Heart left ventricle (tissue), 16 donors: Measurements from ENCODE around the gene CHST11. TPM values are rescaled to one million over a fixed set of nuclear protein-coding genes. Genes with fewer than 3 reads are reported as not detected.

Source experiments
- ATAC-seq, 4 donors: fragments of 200-7000 bp; cut with Tn5 transposase; one replicate each; pipeline ENCODE4 v1.9.1; 2020 to 2022; ENCODE audit warnings: moderate library complexity in 4 of 4, mild to moderate bottlenecking in 3 of 4, moderate number of reproducible peaks in 1 of 4
- DNase-seq, 5 donors: peaks; one replicate each; pipeline ENCODE4 v3.0.0-alpha.2; 2020
- H3K27ac ChIP-seq, 12 donors: fragments of 200-600 bp; sonication (generic) in 4 of 12; one replicate each; pipeline versions ENCODE4 v1.5.0 to v1.8.0; 2016 to 2022; ENCODE audit warnings: mild to moderate bottlenecking in 2 of 12
- H3K27me3 ChIP-seq, 9 donors: fragments of 200-600 bp; sonication (generic) in 2 of 9; one replicate each; pipeline versions ENCODE4 v1.5.1 to v1.8.0; 2016 to 2022; ENCODE audit warnings: mild to moderate bottlenecking in 3 of 9
- H3K36me3 ChIP-seq, 9 donors: fragments of 200-600 bp; sonication (generic) in 2 of 9; one replicate each; pipeline versions ENCODE4 v1.5.0 to v1.8.0; 2018 to 2022; ENCODE audit warnings: mild to moderate bottlenecking in 2 of 9
- H3K4me1 ChIP-seq, 12 donors: fragments of 200-600 bp; sonication (generic) in 4 of 12; one replicate each; pipeline versions ENCODE4 v1.5.0 to v1.8.0; 2016 to 2022; ENCODE audit warnings: mild to moderate bottlenecking in 3 of 12
- H3K4me3 ChIP-seq, 12 donors: fragments of 200-600 bp; sonication (generic) in 4 of 12; one replicate each; pipeline versions ENCODE4 v1.5.0 to v1.8.0; 2017 to 2022; ENCODE audit warnings: mild to moderate bottlenecking in 9 of 12, moderate library complexity in 4 of 12
- H3K9me3 ChIP-seq, 12 donors: fragments of 200-600 bp; sonication (generic) in 4 of 12; one replicate each; pipeline versions ENCODE4 v1.5.0 to v1.8.0; 2016 to 2022; ENCODE audit warnings: mild to moderate bottlenecking in 1 of 12
- CTCF ChIP-seq, 12 donors: fragments of 200-600 bp; sonication (generic) in 4 of 12; IDR thresholded peaks; one replicate each; pipeline versions ENCODE4 v1.5.0 to v1.8.0; 2018 to 2022; ENCODE audit warnings: antibody characterized with exemption in 12 of 12, mild to moderate bottlenecking in 5 of 12
- POLR2A ChIP-seq, 2 donors: fragments of 450-650 bp; IDR thresholded peaks; one replicate each; pipeline ENCODE4 v1.6.1; 2017; ENCODE audit warnings: antibody characterized with exemption in 2 of 2, mild to moderate bottlenecking in 2 of 2, moderate library complexity in 2 of 2
- WGBS, 4 donors: extraction: QIAGEN DNeasy Blood & Tissue Kit in 2 of 4; methylation state at CpG; one replicate each; pipeline versions ENCODE4 v1.1.5 to v1.1.7; 2013 to 2018; 5-methylcytosine and 5-hydroxymethylcytosine counted together
- intact Hi-C, 10 donors: fragments of 100-400 bp; cut with DNase I; formaldehyde crosslinking; loops; one replicate each; pipeline versions ENCODE4 v1.11.1 to v1.14.2; 2022
- polyA plus RNA-seq, 2 donors: library from polyadenylated mRNA; stranded (reverse); fragments of 200-250 nt; gene quantifications; one replicate each; pipeline ENCODE4 v1.2.3, GENCODE V29; 2013
- total RNA-seq, 9 donors: library from RNA; depleted of rRNA in 2 of 9; stranded (reverse); fragments of >200 nt in 2 of 9; fragmentation: NEBNext Ultra II Directional in 3 of 9; extraction: Animal tissue kit (Norgen Biotek cat#: 25700) in 3 of 9; gene quantifications; one replicate each; pipeline versions ENCODE4 v1.1.0 to v1.2.4, GENCODE V29; 2016 to 2023
- donor health status: ischemic (EF 13 %, LVEDD 7.1; RV severe dilation, severe dysfunction).
- donor health status: healthy with polysubstance abuse.
- donor health status: DM: no; HTN: yes; CAD: no.
- donor health status: DM: no; HTN: no; CAD: no.
- donor health status: ischemic (EF 25% LVEDD 6.9; RV normal size, moderate dysfunction).
- donor health status: ischemic (EF 25% LVEDD 5.7; RV mildly dilated, moderate dysfunction).
- donor health status: healthy.
- donor health status: DM: yes; HTN: yes; CAD: no.
- donor health status: ischemic (EF 35%, LVEDD 5.7; RV mildly dilated, moderate dysfunction).
- donor health status: nonischemic (EF 11% LVEDD 7.7; RV severe dilation, severe dysfunction).
- donor health status: DM: yes; HTN: yes; CAD: no.
- donor health status: PGD.
- donor health status: ischemic (EF 29% LVEDD 5.4; RV normal size, mild dysfunction).
- donor health status: nonischemic (EF 23%, LVEDD 6.1; RV moderate dilation, normal function).

CHST11 gene
- total and polyA plus RNA-seq, 11 donors = 1.1 to 16.9 (median 3.4) TPM

- no peak for ATAC-seq
- DNase-seq = no peak
- no peak overlapping the region for H3K4me3 ChIP-seq
- WGBS, 4 donors = 88 to 95% (median 90%) methylated on average over 1 of the region's 1 CpG
- H3K9me3 ChIP-seq = no peaks in the 10 kb centered on the region
- no peaks in the 10 kb centered on the region for H3K36me3 ChIP-seq
- H3K27ac ChIP-seq = no peak overlapping the region
- intact Hi-C loops = no loop called here
- peaks cover 0 to 94% (median 9%) of the 10 kb centered on the region in 12 donors for H3K4me1 ChIP-seq
- H3K27me3 ChIP-seq = no peaks in the 10 kb centered on the region
- TF ChIP-seq POLR2A (IDR thresholded peaks at IDR 0.05) (no peak), CTCF (IDR thresholded peaks at IDR 0.05) (no peak)
Measured at GRCh38 chr12:104684884-104685283, 228.1 kb downstream of the CHST11 start.

GRCh38 chr12:104685366-104685765 is 228.6 kb downstream of the CHST11 start:
- ATAC-seq (no peak), DNase-seq (no peak)
- WGBS, 4 donors = 75 to 95% (median 86%) methylated on average over 2 of the region's 2 CpGs
- Histone ChIP-seq H3K27ac (no peak overlapping the region), H3K27me3 (no peaks in the 10 kb centered on the region), H3K9me3 (no peaks in the 10 kb centered on the region), H3K4me3 (no peak overlapping the region), H3K36me3 (no peaks in the 10 kb centered on the region), H3K4me1 (peaks cover 0 to 92% (median 9%) of the 10 kb centered on the region in 12 donors)
- intact Hi-C loops = no loop called here
- no peak for TF ChIP-seq CTCF (IDR thresholded peaks at IDR 0.05)
- TF ChIP-seq POLR2A (IDR thresholded peaks at IDR 0.05) = no peak

GRCh38 chr12:104686196-104686595 is 229.4 kb downstream of the CHST11 start:
- Histone ChIP-seq H3K36me3 (no peaks in the 10 kb centered on the region), H3K4me1 (peaks cover 0 to 92% (median 9%) of the 10 kb centered on the region in 12 donors), H3K9me3 (no peaks in the 10 kb centered on the region), H3K27me3 (no peaks in the 10 kb centered on the region), H3K4me3 (no peak overlapping the region), H3K27ac (no peak overlapping the region)
- 61 to 94% (median 84%) methylated on average over 3 of the region's 3 CpGs for WGBS, 4 donors
- intact Hi-C loops = no loop called here
- ATAC-seq (no peak), DNase-seq (no peak)
- TF ChIP-seq POLR2A (IDR thresholded peaks at IDR 0.05) = no peak
- TF ChIP-seq CTCF (IDR thresholded peaks at IDR 0.05) = no peak

GRCh38 chr12:104687823-104688573 is 231.2 kb downstream of the CHST11 start:
- TF ChIP-seq POLR2A (IDR thresholded peaks at IDR 0.05) (no peak), CTCF (IDR thresholded peaks at IDR 0.05) (no peak)
- Histone ChIP-seq H3K9me3 (peaks cover 0 to 4% (median 0%) of the 10 kb centered on the region in 12 donors), H3K27me3 (no peaks in the 10 kb centered on the region), H3K4me3 (no peak overlapping the region), H3K4me1 (peaks cover 0 to 86% (median 10%) of the 10 kb centered on the region in 12 donors), H3K27ac (peak overlapping the region in 1 of 12 donors; percentile 75), H3K36me3 (peaks cover 0 to 4% (median 0%) of the 10 kb centered on the region in 9 donors)
- WGBS, 4 donors = 88 to 97% (median 93%) methylated on average over 11 of the region's 11 CpGs
- ATAC-seq = peak in 1 of 4 donors; percentile 28
- DNase-seq = no peak
- intact Hi-C loops = no loop called here
